IMR-90 (cell line): ENCODE results near the gene NPDC1. TPM values are rescaled to one million over a fixed set of nuclear protein-coding genes. Genes with fewer than 3 reads are reported as not detected.

Experiments used
- ATAC-seq: fragments of 200-7000 bp; cut with Tn5 transposase; 2 replicates; pipeline ENCODE4 v1.9.1; 2020; ENCODE audit warnings: low read depth, mild to moderate bottlenecking, moderate library complexity
- BruUV-seq: library from RNA; stranded (reverse); fragments of 400-500 nt; replicated peaks from 2 replicates; lab custom pipeline; 2021; lab: Mats Ljungman, UMichigan
- CTCF ChIA-PET: fragments of 300-600 bp; formaldehyde crosslinking; extraction: SDS; loops from one replicate; lab custom pipeline; 2021; ENCODE audit warnings: antibody characterized with exemption; lab: Yijun Ruan, JAX
- POLR2A ChIA-PET: fragments of 300-600 bp; sonication (Branson Sonifier 250); formaldehyde crosslinking; loops from one replicate; lab custom pipeline; 2022; ENCODE audit warnings: antibody characterized with exemption; ENCODE audit not compliant: unreplicated experiment; lab: Charles Lee
- DNase-seq: peaks from one replicate; pipeline ENCODE4 v3.0.0; 2013
- H2AFZ ChIP-seq: replicated peaks from 2 replicates; pipeline ENCODE3; 2013; ENCODE audit warnings: low read length, mild to moderate bottlenecking; ENCODE audit not compliant: poor library complexity
- H2AK5ac ChIP-seq: 2 replicates; pipeline ENCODE4 v1.6.1; 2013; ENCODE audit warnings: low read depth, low read length, inconsistent platforms
- H2AK9ac ChIP-seq: replicated peaks from 2 replicates; pipeline ENCODE3; 2013; ENCODE audit warnings: mild to moderate bottlenecking, low read depth, low read length, moderate library complexity; ENCODE audit not compliant: poor library complexity
- H2BK120ac ChIP-seq: 2 replicates; pipeline ENCODE4 v1.6.1; 2013; ENCODE audit warnings: low read depth, low read length, inconsistent platforms
- H2BK15ac ChIP-seq: 3 replicates; pipeline ENCODE4 v1.6.1; 2013; ENCODE audit warnings: low read depth, low read length, inconsistent platforms
- H2BK20ac ChIP-seq: 2 replicates; pipeline ENCODE4 v1.6.1; 2013; ENCODE audit warnings: low read depth, mild to moderate bottlenecking, inconsistent platforms, low read length, moderate library complexity
- H2BK5ac ChIP-seq: 2 replicates; pipeline ENCODE4 v1.6.1; 2013; ENCODE audit warnings: mild to moderate bottlenecking, low read depth, low read length, inconsistent platforms; ENCODE audit not compliant: poor library complexity, severe bottlenecking
- H3K14ac ChIP-seq: replicated peaks from 2 replicates; pipeline ENCODE4 v1.6.1; 2013; ENCODE audit warnings: low read depth, low read length, inconsistent platforms
- H3K18ac ChIP-seq: 2 replicates; pipeline ENCODE4 v1.6.1; 2013; ENCODE audit warnings: low read depth, low read length, control low read depth
- H3K23ac ChIP-seq: 2 replicates; pipeline ENCODE4 v1.6.1; 2013; ENCODE audit warnings: low read depth, low read length, inconsistent platforms
- H3K27ac ChIP-seq: 2 replicates; pipeline ENCODE4 v1.5.1; 2013; ENCODE audit warnings: mild to moderate bottlenecking, control low read depth, low read length; ENCODE audit not compliant: insufficient read depth
- H3K27me3 ChIP-seq: 2 replicates; pipeline ENCODE4 v1.6.1; 2013; ENCODE audit warnings: low read length; ENCODE audit not compliant: control insufficient read depth, insufficient read depth
- H3K36me3 ChIP-seq: 2 replicates; pipeline ENCODE4 v1.6.1; 2013; ENCODE audit warnings: low read length, mixed read lengths; ENCODE audit not compliant: control insufficient read depth, insufficient read depth
- H3K4ac ChIP-seq: 2 replicates; pipeline ENCODE4 v1.6.1; 2013; ENCODE audit warnings: low read depth, low read length, inconsistent platforms
- H3K4me1 ChIP-seq: 2 replicates; pipeline ENCODE4 v1.6.1; 2013; ENCODE audit warnings: low read length, mixed read lengths; ENCODE audit not compliant: control insufficient read depth, insufficient read depth
- H3K4me2 ChIP-seq: 2 replicates; pipeline ENCODE4 v1.6.1; 2013; ENCODE audit warnings: low read depth, mild to moderate bottlenecking, control low read depth, low read length, moderate library complexity
- H3K4me3 ChIP-seq: 2 replicates; pipeline ENCODE4 v1.5.1; 2013; ENCODE audit warnings: low read depth, mild to moderate bottlenecking, control low read depth, low read length, moderate library complexity; ENCODE audit not compliant: insufficient read depth
- H3K56ac ChIP-seq: 2 replicates; pipeline ENCODE4 v1.6.1; 2013; ENCODE audit warnings: low read length, inconsistent platforms; ENCODE audit not compliant: insufficient read depth; ENCODE audit errors: extremely low read depth
- H3K79me1 ChIP-seq, 2 experiments: 2 replicates each; pipeline ENCODE4 v1.6.1; 2013; ENCODE audit warnings: low read length in 2 of 2, inconsistent platforms in 1 of 2, low read depth in 1 of 2
- H3K9ac ChIP-seq: 2 replicates; pipeline ENCODE4 v1.6.1; 2013; ENCODE audit warnings: low read depth, low read length, control low read depth
- H3K9me1 ChIP-seq: 2 replicates; pipeline ENCODE4 v1.6.1; 2013; ENCODE audit warnings: low read length, inconsistent platforms; ENCODE audit not compliant: insufficient read depth
- H3K9me3 ChIP-seq: 2 replicates; pipeline ENCODE4 v1.6.1; 2013; ENCODE audit warnings: low read length; ENCODE audit not compliant: control insufficient read depth, insufficient read depth
- H4K20me1 ChIP-seq: 2 replicates; pipeline ENCODE4 v1.6.1; 2013; ENCODE audit warnings: low read length, inconsistent platforms; ENCODE audit not compliant: insufficient read depth
- H4K5ac ChIP-seq: 2 replicates; pipeline ENCODE4 v1.6.1; 2013; ENCODE audit warnings: mild to moderate bottlenecking, low read depth, low read length, control low read depth
- H4K8ac ChIP-seq, 2 experiments: 2 replicates each; pipeline ENCODE4 v1.6.1; 2013; ENCODE audit warnings: low read depth in 2 of 2, low read length in 2 of 2, control low read depth in 1 of 2, inconsistent platforms in 1 of 2
- H4K91ac ChIP-seq: 2 replicates; pipeline ENCODE4 v1.6.1; 2013; ENCODE audit warnings: low read depth, low read length, inconsistent platforms; ENCODE audit not compliant: insufficient read depth
- BHLHE40 ChIP-seq: fragments of 150-350 bp; IDR thresholded peaks from 2 replicates; pipeline ENCODE4 v1.6.1; 2016; ENCODE audit warnings: mild to moderate bottlenecking, low read depth, low read length
- CEBPB ChIP-seq: IDR thresholded peaks from 2 replicates; pipeline ENCODE4 v1.6.1; 2012; ENCODE audit warnings: low read depth, low read length, improper control_type of control experiment
- CHD1 ChIP-seq: IDR thresholded peaks from 2 replicates; pipeline ENCODE4 v1.6.1; 2012; ENCODE audit warnings: low read depth, low read length, improper control_type of control experiment
- MAZ ChIP-seq: IDR thresholded peaks from 2 replicates; pipeline ENCODE4 v1.6.1; 2012; ENCODE audit warnings: low read depth, mild to moderate bottlenecking, low read length, improper control_type of control experiment, moderate library complexity, borderline replicate concordance
- POLR2A ChIP-seq: IDR thresholded peaks from 2 replicates; pipeline ENCODE4 v1.6.1; 2012; ENCODE audit warnings: mild to moderate bottlenecking, low read depth, low read length
- RAD21 ChIP-seq: IDR thresholded peaks from 2 replicates; pipeline ENCODE4 v1.6.1; 2012; ENCODE audit warnings: low read length, improper control_type of control experiment
- RFX5 ChIP-seq: IDR thresholded peaks from 2 replicates; pipeline ENCODE4 v1.8.0; 2012; ENCODE audit warnings: low read depth, mild to moderate bottlenecking, low read length, moderate library complexity
- USF2 ChIP-seq: fragments of 150-350 bp; IDR thresholded peaks from 2 replicates; pipeline ENCODE4 v1.6.1; 2017; ENCODE audit warnings: mild to moderate bottlenecking, antibody characterized with exemption, low read length, low read depth
- WGBS, 2 experiments: methylation state at CpG; one replicate each; pipeline versions ENCODE4 v1.1.5 to v1.1.7; 2013; ENCODE audit warnings: missing lambda C conversion rate in 2 of 2; ENCODE audit not compliant: insufficient read length in 1 of 2; ENCODE audit errors: extremely low coverage in 2 of 2; 5-methylcytosine and 5-hydroxymethylcytosine counted together
- dilution Hi-C: fragments of 300-500 bp; cut with HindIII; formaldehyde crosslinking; loops from one replicate; pipeline ENCODE4 v1.14.3; 2018; ENCODE audit warnings: low sequenced_read_pairs; ENCODE audit not compliant: unreplicated experiment
- in situ Hi-C: fragments of 300-500 bp; cut with MboI; formaldehyde crosslinking; loops from 3 replicates; pipeline ENCODE4 v1.14.3; 2019; ENCODE audit warnings: low sequenced_read_pairs, inconsistent platforms, mixed read lengths
- intact Hi-C: fragments of 100-400 bp; cut with micrococcal nuclease; formaldehyde crosslinking; loops from 2 replicates; pipeline ENCODE4 v1.10.0; 2022
- polyA plus RNA-seq, 3 experiments: library from polyadenylated mRNA; depleted of rRNA; stranded (reverse); fragments of >200 nt; gene quantifications; 2 replicates each; pipeline ENCODE4 v1.2.3, GENCODE V29; 2012; ENCODE audit warnings: low replicate concordance in 1 of 3
- total RNA-seq: library from RNA; depleted of rRNA; stranded (reverse); fragments of >200 nt; gene quantifications from 2 replicates; pipeline ENCODE4 v1.2.3, GENCODE V29; 2012
- TF ChIP-seq, protein P1 (sequence below): conservative IDR thresholded peaks from 2 replicates; pipeline ENCODE4 v1.5.1; 2012; ENCODE audit warnings: mild to moderate bottlenecking, low read depth, low read length, improper control_type of control experiment

NPDC1 gene
- total and polyA plus RNA-seq, 2 of the 4 experiments (the other 2 are of a cell fraction), result 2.7 to 58.1 TPM

GRCh38 chr9:137021979-137022661 is 23.9 kb downstream of the NPDC1 start:
- WGBS, 2 experiments, result 78% methylated on average over 12 of the region's 30 CpGs; no CpG with 5 or more reads in 1 of the 2 experiments
- H3K36me3 ChIP-seq, result peaks cover 12% of the 10 kb centered on the region; the same call in 1 of the 2 replicates
- peaks cover 4% of the 10 kb centered on the region; the same call in 1 of the 2 replicates for H3K9me1 ChIP-seq
- DNase-seq, result peak; percentile 68
- peaks cover 0 to 2% of the 10 kb centered on the region in 2 experiments; a peak in 2 of 4 replicates for H3K79me1 ChIP-seq
- POLR2A ChIA-PET, result no interaction called here
- H4K8ac ChIP-seq, result no peak overlapping the region
- H2BK15ac ChIP-seq, result no peak overlapping the region
- no peak overlapping the region for H3K27ac ChIP-seq
- H2AFZ ChIP-seq, result peak overlapping the region; percentile 41
- H3K4me3 ChIP-seq, result no peak overlapping the region
- no peak overlapping the region for H3K23ac ChIP-seq
- no peak overlapping the region for H2AK9ac ChIP-seq
- H3K4me2 ChIP-seq, result no peak overlapping the region
- dilution Hi-C loops (no loop called here), intact Hi-C loops (no loop called here), in situ Hi-C loops (no loop called here)
- H3K4ac ChIP-seq, result no peak overlapping the region
- H4K20me1 ChIP-seq, result no peaks in the 10 kb centered on the region; the same call in 1 of the 2 replicates
- peak overlapping the region; percentile 3; the same call in 1 of the 2 replicates for H2AK5ac ChIP-seq
- TF ChIP-seq CEBPB (no peak), BHLHE40 (no peak), RFX5 (no peak), MAZ (peak; percentile 93), POLR2A (no peak), RAD21 (no peak), CHD1 (no peak), USF2 (0 out of 2 replicates have a peak, but pooled peaks have one; percentile 1)
- TF ChIP-seq, protein P1, sequence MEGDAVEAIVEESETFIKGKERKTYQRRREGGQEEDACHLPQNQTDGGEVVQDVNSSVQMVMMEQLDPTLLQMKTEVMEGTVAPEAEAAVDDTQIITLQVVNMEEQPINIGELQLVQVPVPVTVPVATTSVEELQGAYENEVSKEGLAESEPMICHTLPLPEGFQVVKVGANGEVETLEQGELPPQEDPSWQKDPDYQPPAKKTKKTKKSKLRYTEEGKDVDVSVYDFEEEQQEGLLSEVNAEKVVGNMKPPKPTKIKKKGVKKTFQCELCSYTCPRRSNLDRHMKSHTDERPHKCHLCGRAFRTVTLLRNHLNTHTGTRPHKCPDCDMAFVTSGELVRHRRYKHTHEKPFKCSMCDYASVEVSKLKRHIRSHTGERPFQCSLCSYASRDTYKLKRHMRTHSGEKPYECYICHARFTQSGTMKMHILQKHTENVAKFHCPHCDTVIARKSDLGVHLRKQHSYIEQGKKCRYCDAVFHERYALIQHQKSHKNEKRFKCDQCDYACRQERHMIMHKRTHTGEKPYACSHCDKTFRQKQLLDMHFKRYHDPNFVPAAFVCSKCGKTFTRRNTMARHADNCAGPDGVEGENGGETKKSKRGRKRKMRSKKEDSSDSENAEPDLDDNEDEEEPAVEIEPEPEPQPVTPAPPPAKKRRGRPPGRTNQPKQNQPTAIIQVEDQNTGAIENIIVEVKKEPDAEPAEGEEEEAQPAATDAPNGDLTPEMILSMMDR, result no peak
- H3K9me3 ChIP-seq, result no peaks in the 10 kb centered on the region
- peak; percentile 74 for ATAC-seq
- H2BK20ac ChIP-seq, result no peak overlapping the region
- H3K18ac ChIP-seq, result no peak overlapping the region
- H4K91ac ChIP-seq, result no peak overlapping the region
- BruUV-seq, result no TSS peak
- CTCF ChIA-PET, result no interaction called here
- no peak overlapping the region for H2BK120ac ChIP-seq
- no peak overlapping the region for H3K56ac ChIP-seq
- no peak overlapping the region for H4K5ac ChIP-seq
- H3K14ac ChIP-seq, result no peak overlapping the region
- no peak overlapping the region for H3K9ac ChIP-seq
- H3K27me3 ChIP-seq, result no peaks in the 10 kb centered on the region
- peaks cover under 1% of the 10 kb centered on the region for H3K4me1 ChIP-seq
- no peak overlapping the region for H2BK5ac ChIP-seq
